Left lung (tissue), 14 donors: Measurements from ENCODE around the gene C1GALT1C1L. TPM values are rescaled to one million over a fixed set of nuclear protein-coding genes. Genes with fewer than 3 reads are reported as not detected.

Source experiments
- ATAC-seq: fragments of 200-7000 bp; cut with Tn5 transposase; one replicate; pipeline ENCODE4 v1.9.1; 2020; ENCODE audit warnings: moderate library complexity
- DNase-seq, 4 donors: peaks; one replicate each; pipeline ENCODE4 v3.0.0-alpha.2; 2013 to 2020
- H3K27ac ChIP-seq, 2 donors: fragments of 200-600 bp; sonication (generic) in 1 of 2; one replicate each; pipeline versions ENCODE4 v1.5.0 to v1.8.0; 2020 to 2021
- H3K27me3 ChIP-seq, 2 donors: fragments of 200-600 bp; sonication (generic) in 1 of 2; one replicate each; pipeline versions ENCODE4 v1.5.0 to v1.8.0; 2020 to 2021
- H3K36me3 ChIP-seq, 2 donors: fragments of 200-600 bp; sonication (generic) in 1 of 2; one replicate each; pipeline versions ENCODE4 v1.5.0 to v1.8.0; 2020 to 2021
- H3K4me1 ChIP-seq, 2 donors: fragments of 200-600 bp; one replicate each; pipeline ENCODE4 v1.8.0; 2021
- H3K4me3 ChIP-seq, 2 donors: fragments of 200-600 bp; sonication (generic) in 1 of 2; one replicate each; pipeline versions ENCODE4 v1.5.0 to v1.8.0; 2020 to 2021; ENCODE audit warnings: mild to moderate bottlenecking in 1 of 2
- H3K9me3 ChIP-seq, 2 donors: fragments of 200-600 bp; sonication (generic) in 1 of 2; one replicate each; pipeline versions ENCODE4 v1.5.0 to v1.8.0; 2020 to 2021
- intact Hi-C, 2 donors: fragments of 100-400 bp; cut with DNase I; formaldehyde crosslinking; loops; one replicate each; pipeline versions ENCODE4 v1.11.2 to v1.14.2; 2022
- long read RNA-seq, 12 donors: library from polyadenylated mRNA in 2 of 12; unstranded in 2 of 12; transcript quantifications; one replicate each; pipeline ENCODE4 v2.0.0 and lab custom pipeline, GENCODE V29; 2019 to 2026
- polyA plus RNA-seq, 6 donors: library from polyadenylated mRNA; unstranded; fragments of 120-200 nt; gene quantifications; one replicate each; pipeline ENCODE4 v1.2.1, GENCODE V29; 2013; ENCODE audit not compliant: insufficient read length in 6 of 6
- total RNA-seq, 2 donors: library from RNA; stranded (reverse); fragmentation: NEBNext Ultra II Directional; extraction: Animal tissue kit (Norgen Biotek cat#: 25700); gene quantifications; one replicate each; pipeline ENCODE4 v1.2.1, GENCODE V29; 2021
- TF ChIP-seq, protein P1 (sequence below), 2 donors: fragments of 200-600 bp; sonication (generic) in 1 of 2; IDR thresholded peaks; one replicate each; pipeline versions ENCODE4 v1.5.0 to v1.8.0; 2021; ENCODE audit warnings: antibody characterized with exemption in 2 of 2
- donor health status: DM: no; HTN: yes; CAD: no.
- donor health status: DM: no; HTN: no; CAD: no.

The C1GALT1C1L gene
- total RNA-seq (under 1 TPM; 0.39 to 0.41 TPM), polyA plus RNA-seq (1 to 10 TPM; 1.6 to 2.4 (median 2.0) TPM)
- long read RNA-seq, donor 1, transcript C1GALT1C1L-201 (1 exons, 1,172 nt) = major isoform, 5 of 5 reads
- long read RNA-seq, donor 1, partial matches to known transcripts = 0 of 5 reads
- long read RNA-seq, donor 1, other reads (novel, unspliced or antisense) = 0 of 5 reads
- long read RNA-seq, donor 2, transcript C1GALT1C1L-201 (1 exons, 1,172 nt) = major isoform, 8 of 8 reads
- long read RNA-seq, donor 2, partial matches to known transcripts = 0 of 8 reads
- long read RNA-seq, donor 2, other reads (novel, unspliced or antisense) = 0 of 8 reads
- long read RNA-seq, donor 3, partial matches to known transcripts = 0 of 1 reads
- long read RNA-seq, donor 3, other reads (novel, unspliced or antisense) = 0 of 1 reads
- long read RNA-seq, donor 4 = 0 reads
- long read RNA-seq, donor 5, partial matches to known transcripts = 0 of 2 reads
- long read RNA-seq, donor 5, other reads (novel, unspliced or antisense) = 0 of 2 reads
- long read RNA-seq, donor 6, partial matches to known transcripts = 0 of 2 reads
- long read RNA-seq, donor 6, other reads (novel, unspliced or antisense) = 0 of 2 reads
- long read RNA-seq, donor 7, partial matches to known transcripts = 0 of 2 reads
- long read RNA-seq, donor 7, other reads (novel, unspliced or antisense) = 0 of 2 reads
- long read RNA-seq, donor 8 = 0 reads
- long read RNA-seq, donor 9 = 0 reads
- long read RNA-seq, donor 10 = 0 reads
- long read RNA-seq, donor 11, partial matches to known transcripts = 0 of 2 reads
- long read RNA-seq, donor 11, other reads (novel, unspliced or antisense) = 0 of 2 reads
- long read RNA-seq, donor 12, partial matches to known transcripts = 0 of 1 reads
- long read RNA-seq, donor 12, other reads (novel, unspliced or antisense) = 0 of 1 reads

- no peaks in the 10 kb centered on the region for H3K36me3 ChIP-seq
- no peak within 1 kb of the TSS for H3K27ac ChIP-seq
- ATAC-seq (peak; percentile 97), DNase-seq (peak in 3 of 4 donors; percentile 51 to 85 (median 58))
- TF ChIP-seq, protein P1, sequence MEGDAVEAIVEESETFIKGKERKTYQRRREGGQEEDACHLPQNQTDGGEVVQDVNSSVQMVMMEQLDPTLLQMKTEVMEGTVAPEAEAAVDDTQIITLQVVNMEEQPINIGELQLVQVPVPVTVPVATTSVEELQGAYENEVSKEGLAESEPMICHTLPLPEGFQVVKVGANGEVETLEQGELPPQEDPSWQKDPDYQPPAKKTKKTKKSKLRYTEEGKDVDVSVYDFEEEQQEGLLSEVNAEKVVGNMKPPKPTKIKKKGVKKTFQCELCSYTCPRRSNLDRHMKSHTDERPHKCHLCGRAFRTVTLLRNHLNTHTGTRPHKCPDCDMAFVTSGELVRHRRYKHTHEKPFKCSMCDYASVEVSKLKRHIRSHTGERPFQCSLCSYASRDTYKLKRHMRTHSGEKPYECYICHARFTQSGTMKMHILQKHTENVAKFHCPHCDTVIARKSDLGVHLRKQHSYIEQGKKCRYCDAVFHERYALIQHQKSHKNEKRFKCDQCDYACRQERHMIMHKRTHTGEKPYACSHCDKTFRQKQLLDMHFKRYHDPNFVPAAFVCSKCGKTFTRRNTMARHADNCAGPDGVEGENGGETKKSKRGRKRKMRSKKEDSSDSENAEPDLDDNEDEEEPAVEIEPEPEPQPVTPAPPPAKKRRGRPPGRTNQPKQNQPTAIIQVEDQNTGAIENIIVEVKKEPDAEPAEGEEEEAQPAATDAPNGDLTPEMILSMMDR (IDR thresholded peaks at IDR 0.05) = no peak
- H3K27me3 ChIP-seq = peaks cover 0 to 12% of the 10 kb centered on the region in 2 donors
- no peaks in the 10 kb centered on the region for H3K4me1 ChIP-seq
- intact Hi-C loops = no loop called here
- peak within 1 kb of the TSS; percentile 19 to 41 for H3K4me3 ChIP-seq
- H3K9me3 ChIP-seq = no peaks in the 10 kb centered on the region
Observed at GRCh38 chr2:43676322-43677050, at the start of gene C1GALT1C1L. Gene C1GALT1C1L (minus strand): TSS chr2:43676429. CDS start chr2:43676322, 107 bp downstream.

DNA sequence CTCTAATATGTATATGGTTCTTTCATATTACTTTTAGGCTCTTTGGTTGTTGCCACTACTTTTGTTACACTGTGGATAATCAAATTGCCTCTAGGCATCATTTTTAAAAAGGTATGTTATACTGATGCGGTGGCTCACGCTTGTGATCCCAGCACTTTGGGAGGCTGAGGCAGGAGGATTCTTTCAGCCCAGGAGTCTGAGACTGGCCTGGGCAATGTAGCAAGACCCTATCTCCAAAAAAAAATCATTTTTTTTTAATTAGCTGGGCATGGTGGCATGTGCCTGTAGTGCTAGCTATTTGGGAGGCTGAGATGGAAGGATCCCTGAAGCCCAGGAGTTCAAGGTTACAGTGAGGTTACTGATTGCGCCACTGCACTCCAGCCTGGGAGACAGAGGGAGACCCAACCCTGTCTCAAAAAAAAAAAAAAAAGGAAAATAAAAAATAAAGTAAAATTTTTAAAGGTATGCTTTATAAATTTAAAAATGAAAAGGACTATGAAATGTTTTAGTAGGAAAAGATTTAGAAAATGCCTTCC is 49.5 kb upstream of the C1GALT1C1L start:
- peaks cover 0 to 4% of the 10 kb centered on the region in 2 donors for H3K36me3 ChIP-seq
- no peak overlapping the region for H3K27ac ChIP-seq
- ATAC-seq (no peak), DNase-seq (no peak)
- TF ChIP-seq, protein P1 (IDR thresholded peaks at IDR 0.05) = no peak
- intact Hi-C loops = no loop called here
- no peaks in the 10 kb centered on the region for H3K4me1 ChIP-seq
- no peaks in the 10 kb centered on the region for H3K9me3 ChIP-seq
- no peak overlapping the region for H3K4me3 ChIP-seq
- no peaks in the 10 kb centered on the region for H3K27me3 ChIP-seq

DNA sequence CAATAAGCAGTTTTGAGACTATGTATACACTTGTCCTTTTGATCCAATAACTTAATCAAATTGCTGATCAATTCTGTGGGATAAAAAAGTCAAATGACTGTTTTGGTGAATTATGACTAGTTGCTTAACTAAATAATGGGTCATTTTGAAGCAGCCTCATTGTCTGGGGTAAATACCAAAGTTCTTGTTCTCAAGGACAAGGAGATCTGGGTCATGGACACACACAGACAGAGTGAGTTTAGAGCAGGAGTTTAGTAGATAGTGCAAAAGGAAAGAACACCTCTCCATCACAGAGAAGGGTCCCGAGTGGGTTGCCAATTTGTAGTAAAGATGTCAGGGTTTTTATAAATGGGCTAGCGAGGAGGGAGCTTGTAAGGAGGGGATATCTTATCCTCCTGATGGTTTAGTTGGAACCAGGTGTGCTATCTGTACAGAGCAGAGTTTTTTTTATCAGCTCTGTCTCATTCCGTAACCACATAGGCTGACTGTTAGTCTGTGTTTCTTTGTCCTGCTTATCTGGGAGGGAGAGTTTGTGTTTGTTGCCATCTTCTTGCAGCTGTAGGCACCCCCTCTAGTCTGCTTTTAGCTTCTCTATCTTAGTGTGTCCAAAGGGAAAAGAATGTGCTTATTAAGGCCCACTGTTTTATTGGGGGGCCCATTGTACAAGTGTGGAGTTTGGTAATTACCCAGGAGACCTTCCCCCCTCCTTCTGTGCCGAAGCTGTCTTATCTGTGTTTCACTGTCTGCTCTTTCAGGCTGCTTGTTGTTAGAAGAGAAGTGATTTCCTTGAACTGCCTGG is 48.7 kb upstream of the C1GALT1C1L start:
- Histone ChIP-seq H3K4me3 (no peak overlapping the region), H3K36me3 (peaks cover 0 to 4% of the 10 kb centered on the region in 2 donors), H3K27ac (peak overlapping the region in 1 of 2 donors; percentile 2), H3K9me3 (no peaks in the 10 kb centered on the region), H3K4me1 (no peaks in the 10 kb centered on the region), H3K27me3 (no peaks in the 10 kb centered on the region)
- no peak for DNase-seq
- TF ChIP-seq, protein P1 (IDR thresholded peaks at IDR 0.05) = no peak
- intact Hi-C loops = no loop called here
- ATAC-seq = no peak

- intact Hi-C loops = no loop called here
- no peak for ATAC-seq
- H3K9me3 ChIP-seq = no peaks in the 10 kb centered on the region
- H3K4me1 ChIP-seq = no peaks in the 10 kb centered on the region
- H3K4me3 ChIP-seq = no peak overlapping the region
- no peak for DNase-seq
- no peak overlapping the region for H3K27ac ChIP-seq
- no peaks in the 10 kb centered on the region for H3K27me3 ChIP-seq
- no peaks in the 10 kb centered on the region for H3K36me3 ChIP-seq
- TF ChIP-seq, protein P1 (IDR thresholded peaks at IDR 0.05) = no peak
Observed at GRCh38 chr2:43718530-43719124, 42.4 kb upstream of the C1GALT1C1L start.
